Measurements from ENCODE around the gene KDM4D. TPM values are rescaled to one million over a fixed set of nuclear protein-coding genes. Genes with fewer than 3 reads are reported as not detected.
A peak's percentile ranks its signal among the peaks of the same experiment; 100 is the strongest.

The KDM4D gene
- total RNA-seq, 1 donor, result 0.72 TPM

DNA sequence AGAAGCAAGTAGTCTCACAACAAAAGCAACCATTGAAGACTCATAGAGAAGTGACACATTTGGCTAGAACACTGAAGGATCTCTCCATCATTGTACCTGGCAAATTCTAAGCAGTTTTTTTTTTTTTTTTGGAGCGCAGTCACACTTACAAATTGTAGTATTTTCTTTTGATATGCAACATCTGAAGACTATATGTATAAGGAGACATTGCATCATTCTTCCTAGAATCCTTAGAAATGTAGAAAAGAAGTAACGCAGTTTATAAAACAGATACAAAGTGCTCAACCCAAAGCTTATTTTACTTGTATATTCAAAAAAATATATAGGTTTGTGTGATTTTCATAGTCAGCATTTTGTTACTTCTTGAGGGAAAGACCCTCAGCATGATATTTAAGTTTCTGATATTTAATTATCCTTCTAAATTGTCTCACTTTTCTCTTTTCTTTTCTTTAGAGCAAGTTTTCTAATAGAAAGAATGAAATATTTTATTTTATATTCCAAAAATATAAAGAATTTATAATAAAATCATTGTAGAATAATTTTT, 20.0 kb downstream of the KDM4D start:
- no peak overlapping the region for H3K27ac ChIP-seq (ENCODE audit: low read depth, low read length)
- no peak overlapping the region for H3K4me2 ChIP-seq (ENCODE audit: insufficient read depth, low read length)
- H3K79me2 ChIP-seq (ENCODE audit: insufficient read depth, low read length), result no peaks in the 10 kb centered on the region
- H2AFZ ChIP-seq (ENCODE audit: low read length), result no peak overlapping the region
- H4K20me1 ChIP-seq (ENCODE audit: insufficient read depth, low read length), result no peaks in the 10 kb centered on the region
- no peak for TF ChIP-seq CTCF (IDR thresholded peaks at IDR 0.05; ENCODE audit: extremely low read depth, low read depth, low read length)
- no peaks in the 10 kb centered on the region for H3K4me1 ChIP-seq (ENCODE audit: insufficient read depth, low read length)
- no peaks in the 10 kb centered on the region for H3K9me3 ChIP-seq (ENCODE audit: low read depth, low read length)
- DNase-seq (ENCODE audit: insufficient read length, low spot score, missing footprints), result no peak
- no peaks in the 10 kb centered on the region for H3K36me3 ChIP-seq (ENCODE audit: insufficient read depth, low read length)
- no peak overlapping the region for H3K4me3 ChIP-seq (ENCODE audit: insufficient read depth, low read length)
- peaks cover 3% of the 10 kb centered on the region for H3K27me3 ChIP-seq (ENCODE audit: insufficient read depth, low read length)

DNA sequence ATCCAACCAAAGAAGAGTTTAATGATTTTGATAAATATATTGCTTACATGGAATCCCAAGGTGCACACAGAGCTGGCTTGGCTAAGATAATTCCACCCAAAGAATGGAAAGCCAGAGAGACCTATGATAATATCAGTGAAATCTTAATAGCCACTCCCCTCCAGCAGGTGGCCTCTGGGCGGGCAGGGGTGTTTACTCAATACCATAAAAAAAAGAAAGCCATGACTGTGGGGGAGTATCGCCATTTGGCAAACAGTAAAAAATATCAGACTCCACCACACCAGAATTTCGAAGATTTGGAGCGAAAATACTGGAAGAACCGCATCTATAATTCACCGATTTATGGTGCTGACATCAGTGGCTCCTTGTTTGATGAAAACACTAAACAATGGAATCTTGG, 23.9 kb downstream of the KDM4D start:
- TF ChIP-seq CTCF (IDR thresholded peaks at IDR 0.05; ENCODE audit: extremely low read depth, low read depth, low read length), result no peak
- Histone ChIP-seq H3K4me2 (ENCODE audit: insufficient read depth, low read length) (no peak overlapping the region), H3K27me3 (ENCODE audit: insufficient read depth, low read length) (no peaks in the 10 kb centered on the region), H3K36me3 (ENCODE audit: insufficient read depth, low read length) (no peaks in the 10 kb centered on the region), H3K4me3 (ENCODE audit: insufficient read depth, low read length) (no peak overlapping the region), H4K20me1 (ENCODE audit: insufficient read depth, low read length) (no peaks in the 10 kb centered on the region), H2AFZ (ENCODE audit: low read length) (no peak overlapping the region), H3K27ac (ENCODE audit: low read depth, low read length) (no peak overlapping the region), H3K4me1 (ENCODE audit: insufficient read depth, low read length) (no peaks in the 10 kb centered on the region), H3K79me2 (ENCODE audit: insufficient read depth, low read length) (no peaks in the 10 kb centered on the region), H3K9me3 (ENCODE audit: low read depth, low read length) (no peaks in the 10 kb centered on the region)
- peak; percentile 38 for DNase-seq (ENCODE audit: insufficient read length, low spot score, missing footprints)

DNA sequence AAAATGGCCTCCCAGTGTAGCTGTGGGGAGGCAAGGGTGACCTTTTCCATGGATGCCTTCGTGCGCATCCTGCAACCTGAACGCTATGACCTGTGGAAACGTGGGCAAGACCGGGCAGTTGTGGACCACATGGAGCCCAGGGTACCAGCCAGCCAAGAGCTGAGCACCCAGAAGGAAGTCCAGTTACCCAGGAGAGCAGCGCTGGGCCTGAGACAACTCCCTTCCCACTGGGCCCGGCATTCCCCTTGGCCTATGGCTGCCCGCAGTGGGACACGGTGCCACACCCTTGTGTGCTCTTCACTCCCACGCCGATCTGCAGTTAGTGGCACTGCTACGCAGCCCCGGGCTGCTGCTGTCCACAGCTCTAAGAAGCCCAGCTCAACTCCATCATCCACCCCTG, 24.8 kb downstream of the KDM4D start:
- Histone ChIP-seq H3K4me3 (ENCODE audit: insufficient read depth, low read length) (no peak overlapping the region), H3K27ac (ENCODE audit: low read depth, low read length) (no peak overlapping the region), H3K9me3 (ENCODE audit: low read depth, low read length) (no peaks in the 10 kb centered on the region), H3K4me2 (ENCODE audit: insufficient read depth, low read length) (no peak overlapping the region), H3K79me2 (ENCODE audit: insufficient read depth, low read length) (no peaks in the 10 kb centered on the region), H3K4me1 (ENCODE audit: insufficient read depth, low read length) (no peaks in the 10 kb centered on the region), H3K36me3 (ENCODE audit: insufficient read depth, low read length) (no peaks in the 10 kb centered on the region), H4K20me1 (ENCODE audit: insufficient read depth, low read length) (no peaks in the 10 kb centered on the region), H3K27me3 (ENCODE audit: insufficient read depth, low read length) (no peaks in the 10 kb centered on the region), H2AFZ (ENCODE audit: low read length) (no peak overlapping the region)
- DNase-seq (ENCODE audit: insufficient read length, low spot score, missing footprints), result no peak
- TF ChIP-seq CTCF (IDR thresholded peaks at IDR 0.05; ENCODE audit: extremely low read depth, low read depth, low read length), result no peak

GRCh38 chr11:95003716-95004115, 30.2 kb downstream of the KDM4D start:
- no peak for DNase-seq (ENCODE audit: insufficient read length, low spot score, missing footprints)
- Histone ChIP-seq H3K36me3 (ENCODE audit: insufficient read depth, low read length) (no peaks in the 10 kb centered on the region), H4K20me1 (ENCODE audit: insufficient read depth, low read length) (no peaks in the 10 kb centered on the region), H2AFZ (ENCODE audit: low read length) (no peak overlapping the region), H3K27ac (ENCODE audit: low read depth, low read length) (no peak overlapping the region), H3K79me2 (ENCODE audit: insufficient read depth, low read length) (no peaks in the 10 kb centered on the region), H3K4me1 (ENCODE audit: insufficient read depth, low read length) (no peaks in the 10 kb centered on the region), H3K9me3 (ENCODE audit: low read depth, low read length) (no peaks in the 10 kb centered on the region), H3K4me3 (ENCODE audit: insufficient read depth, low read length) (no peak overlapping the region), H3K27me3 (ENCODE audit: insufficient read depth, low read length) (peaks cover 6% of the 10 kb centered on the region), H3K4me2 (ENCODE audit: insufficient read depth, low read length) (no peak overlapping the region)
- TF ChIP-seq CTCF (IDR thresholded peaks at IDR 0.05; ENCODE audit: extremely low read depth, low read depth, low read length), result no peak

Data from osteoblast (primary cell).